ENCODE measurements around the gene SNTB2.
"Not testable (repeated sequence)": the region's sequence is repeated elsewhere in the genome, so short reads cannot be mapped to it uniquely, and the experiment has no call there.

Gene SNTB2

GRCh38 chr16:69186642-69187445, at the start of gene SNTB2:
SNTB2 (plus strand) TSS chr16:69187164; CDS start chr16:69187167, 3 bp downstream.
- in situ Hi-C loops (cut with HindIII; ENCODE audit: low sequenced_read_pairs) = no loop called here

- in situ Hi-C loops (cut with HindIII; ENCODE audit: low sequenced_read_pairs) = no loop called here
Observed at GRCh38 chr16:69138608-69139007, 48.4 kb upstream of the SNTB2 start.

GRCh38 chr16:69139464-69139863, 47.5 kb upstream of the SNTB2 start:
- in situ Hi-C loops (cut with HindIII; ENCODE audit: low sequenced_read_pairs) = not testable (repeated sequence)

GRCh38 chr16:69141014-69141413, 46.0 kb upstream of the SNTB2 start:
- in situ Hi-C loops (cut with HindIII; ENCODE audit: low sequenced_read_pairs) = no loop called here

- in situ Hi-C loops (cut with HindIII; ENCODE audit: low sequenced_read_pairs) = no loop called here
Observed at GRCh38 chr16:69141936-69142335, 45.0 kb upstream of the SNTB2 start.

GRCh38 chr16:69143116-69143515, 43.8 kb upstream of the SNTB2 start:
- in situ Hi-C loops (cut with HindIII; ENCODE audit: low sequenced_read_pairs) = no loop called here

GRCh38 chr16:69145658-69146057, 41.3 kb upstream of the SNTB2 start:
- in situ Hi-C loops (cut with HindIII; ENCODE audit: low sequenced_read_pairs) = no loop called here

- in situ Hi-C loops (cut with HindIII; ENCODE audit: low sequenced_read_pairs) = not testable (repeated sequence)
Observed at GRCh38 chr16:69149621-69150020, 37.3 kb upstream of the SNTB2 start.

GRCh38 chr16:69150146-69150865, 36.7 kb upstream of the SNTB2 start:
- in situ Hi-C loops (cut with HindIII; ENCODE audit: low sequenced_read_pairs) = no loop called here

- in situ Hi-C loops (cut with HindIII; ENCODE audit: low sequenced_read_pairs) = no loop called here
Observed at GRCh38 chr16:69157196-69157595, 29.8 kb upstream of the SNTB2 start.

GRCh38 chr16:69160192-69160591, 26.8 kb upstream of the SNTB2 start:
- in situ Hi-C loops (cut with HindIII; ENCODE audit: low sequenced_read_pairs) = loop anchor here (10.0 kb wide), 1 partner anchor 145 kb away; no protein-coding TSS in a partner anchor

- in situ Hi-C loops (cut with HindIII; ENCODE audit: low sequenced_read_pairs) = loop anchor here (10.0 kb wide), 1 partner anchor 139 kb away; no protein-coding TSS in a partner anchor
Observed at GRCh38 chr16:69165584-69165983, 21.4 kb upstream of the SNTB2 start.

GRCh38 chr16:69166221-69166833, 20.6 kb upstream of the SNTB2 start:
- in situ Hi-C loops (cut with HindIII; ENCODE audit: low sequenced_read_pairs) = loop anchor here (10.0 kb wide), 1 partner anchor 138 kb away; no protein-coding TSS in a partner anchor

GRCh38 chr16:69166946-69167930, 19.7 kb upstream of the SNTB2 start:
- in situ Hi-C loops (cut with HindIII; ENCODE audit: low sequenced_read_pairs) = loop anchor here (10.0 kb wide), 1 partner anchor 138 kb away; no protein-coding TSS in a partner anchor

GRCh38 chr16:69169051-69169450, 17.9 kb upstream of the SNTB2 start:
- in situ Hi-C loops (cut with HindIII; ENCODE audit: low sequenced_read_pairs) = loop anchor here (10.0 kb wide), 1 partner anchor 136 kb away; no protein-coding TSS in a partner anchor

GRCh38 chr16:69169607-69170352, 17.2 kb upstream of the SNTB2 start:
- in situ Hi-C loops (cut with HindIII; ENCODE audit: low sequenced_read_pairs) = loop anchor here (10.0 kb wide), 1 partner anchor 135 kb away; no protein-coding TSS in a partner anchor

GRCh38 chr16:69171325-69172084, 15.5 kb upstream of the SNTB2 start:
- in situ Hi-C loops (cut with HindIII; ENCODE audit: low sequenced_read_pairs) = no loop called here

- in situ Hi-C loops (cut with HindIII; ENCODE audit: low sequenced_read_pairs) = no loop called here
Observed at GRCh38 chr16:69176033-69176800, 10.7 kb upstream of the SNTB2 start.
